DMS153 (cell line): Measurements from ENCODE around the gene SLFN12.
"Not testable (repeated sequence)": the region's sequence is repeated elsewhere in the genome, so short reads cannot be mapped to it uniquely, and the experiment has no call there.

Experiments used
- DNase-seq: peaks from one replicate; lab custom pipeline; 2025; lab: John Stamatoyannopoulos, UW

SLFN12 gene

DNA sequence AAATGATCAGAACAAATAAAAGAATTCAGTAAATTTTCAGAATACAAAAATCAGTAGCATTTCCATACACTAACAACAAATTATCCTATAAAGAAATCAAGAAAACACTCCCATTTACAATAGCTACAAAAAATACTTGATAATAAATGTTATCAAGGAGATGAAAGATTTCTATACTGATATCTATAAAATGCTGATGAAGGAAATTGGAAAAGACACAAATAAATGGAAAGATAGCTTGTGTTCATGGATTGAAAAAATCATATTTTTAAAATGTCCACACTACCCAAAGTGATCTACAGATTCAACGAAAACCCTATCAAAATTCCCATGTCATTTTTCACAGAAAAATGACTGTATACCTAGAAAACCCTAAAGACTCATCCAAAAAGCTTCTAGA is 18.1 kb downstream of the SLFN12 start:
- no peak for DNase-seq

DNA sequence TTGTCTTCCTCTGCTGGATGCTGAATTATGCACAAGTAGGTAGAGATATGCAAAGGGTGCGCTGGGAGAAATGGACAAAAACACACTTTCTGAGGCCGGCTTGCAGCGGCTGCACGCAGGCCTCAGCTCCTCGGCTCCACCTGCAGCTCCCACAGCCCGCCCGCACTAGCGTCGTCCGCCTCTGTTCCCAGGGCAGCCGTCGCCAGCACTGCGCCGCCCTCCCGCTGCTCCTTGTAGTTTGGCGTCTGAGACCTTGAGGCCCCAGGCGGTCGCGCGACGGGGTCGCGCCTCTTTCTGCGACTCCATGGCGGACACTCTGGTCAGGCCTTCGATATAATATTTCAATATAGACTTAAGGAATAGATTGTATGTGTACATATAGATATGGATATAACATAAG is 24.8 kb downstream of the SLFN12 start:
- DNase-seq: no peak

DNA sequence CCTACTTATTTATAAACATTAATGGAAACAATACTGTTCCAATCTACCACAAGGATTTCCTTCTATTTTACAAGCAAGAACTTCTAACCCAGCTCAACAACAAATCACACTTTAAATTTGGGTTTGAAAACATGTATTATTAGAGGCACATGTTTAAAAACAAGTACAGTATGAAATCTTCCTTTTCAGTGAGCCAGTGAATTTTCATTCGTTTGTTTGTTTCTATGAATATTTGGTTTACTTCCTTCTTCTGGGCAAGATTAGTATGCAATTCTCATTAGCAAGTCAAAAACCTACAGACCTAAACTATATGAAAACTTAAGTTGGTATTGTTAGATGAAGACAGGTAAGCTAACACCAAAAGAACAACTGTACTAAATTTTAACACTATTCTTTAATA is 25.7 kb downstream of the SLFN12 start:
- no peak for DNase-seq

DNA sequence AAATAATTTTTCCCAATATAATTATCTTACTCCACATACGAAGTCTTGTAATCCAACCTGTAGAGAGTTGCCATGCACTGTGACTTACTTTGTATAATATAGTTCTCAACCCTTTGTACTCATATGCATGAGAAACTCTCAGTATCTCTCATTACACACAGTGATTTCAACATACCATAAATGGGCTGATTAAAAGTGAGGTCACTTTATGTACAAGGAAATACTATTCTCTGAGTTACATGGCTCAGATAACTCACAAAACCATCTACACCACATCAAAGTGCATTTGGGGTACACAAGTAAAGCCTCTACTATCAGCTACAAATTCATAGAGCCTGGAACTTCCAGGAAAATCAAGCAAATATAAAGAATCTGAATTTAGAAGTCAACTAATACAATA is 27.9 kb downstream of the SLFN12 start:
- DNase-seq: no peak

DNA sequence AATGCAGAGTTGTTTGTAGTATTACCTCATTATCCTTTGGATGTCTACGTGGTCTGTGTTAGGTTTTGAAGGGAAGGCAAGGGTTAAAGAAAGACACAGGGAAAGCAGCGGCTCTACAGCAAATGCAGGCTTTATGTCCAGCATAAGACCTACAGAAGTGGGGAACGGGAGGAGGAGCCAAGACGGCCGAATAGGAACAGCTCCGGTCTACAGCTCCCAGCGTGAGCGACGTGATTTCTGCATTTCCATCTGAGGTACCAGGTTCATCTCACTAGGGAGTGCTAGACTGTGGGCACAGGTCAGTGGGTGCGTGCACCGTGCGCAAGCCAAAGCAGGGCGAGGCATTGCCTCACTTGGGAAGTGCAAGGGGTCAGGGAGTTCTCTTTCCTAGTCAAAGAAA is 38.5 kb downstream of the SLFN12 start:
- DNase-seq: not testable (repeated sequence)

DNA sequence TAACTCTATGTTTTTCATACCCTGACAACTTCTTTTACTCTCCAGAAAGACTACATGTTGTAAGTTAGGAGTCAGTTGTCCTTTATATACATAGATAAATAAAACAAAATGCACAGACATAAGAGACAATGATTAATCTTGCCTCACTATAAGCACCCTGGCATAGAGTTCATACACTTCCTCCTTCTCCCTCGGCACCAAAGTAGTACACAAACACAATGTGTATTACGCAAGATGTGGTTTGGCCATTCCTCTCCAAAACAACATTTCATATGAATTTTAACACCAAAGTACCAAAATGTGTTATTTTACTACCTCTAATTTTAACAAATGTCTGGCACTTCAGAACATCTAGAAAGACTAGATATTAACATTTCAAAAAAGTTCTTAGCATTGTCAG is 41.6 kb downstream of the SLFN12 start:
- no peak for DNase-seq

DNA sequence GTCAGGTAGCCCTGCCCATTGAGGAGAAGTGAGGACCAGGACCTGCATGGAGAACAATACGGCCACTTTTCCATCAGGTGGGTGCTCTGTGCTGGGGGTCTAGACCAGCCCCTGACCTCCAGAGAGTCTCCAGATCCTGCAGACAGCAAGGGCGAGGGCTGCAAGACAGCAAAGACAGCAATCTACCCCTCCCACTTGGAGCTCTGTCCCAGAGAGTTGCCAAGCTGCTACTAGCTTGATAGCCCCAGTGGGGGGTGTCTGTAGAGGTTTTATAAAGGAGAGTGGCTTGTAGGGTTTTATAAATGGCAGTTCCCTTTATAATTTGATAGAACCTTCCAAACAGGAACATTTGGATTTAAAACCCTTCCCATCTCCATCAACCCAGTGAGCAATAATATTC is 42.1 kb downstream of the SLFN12 start:
- no peak for DNase-seq

DNA sequence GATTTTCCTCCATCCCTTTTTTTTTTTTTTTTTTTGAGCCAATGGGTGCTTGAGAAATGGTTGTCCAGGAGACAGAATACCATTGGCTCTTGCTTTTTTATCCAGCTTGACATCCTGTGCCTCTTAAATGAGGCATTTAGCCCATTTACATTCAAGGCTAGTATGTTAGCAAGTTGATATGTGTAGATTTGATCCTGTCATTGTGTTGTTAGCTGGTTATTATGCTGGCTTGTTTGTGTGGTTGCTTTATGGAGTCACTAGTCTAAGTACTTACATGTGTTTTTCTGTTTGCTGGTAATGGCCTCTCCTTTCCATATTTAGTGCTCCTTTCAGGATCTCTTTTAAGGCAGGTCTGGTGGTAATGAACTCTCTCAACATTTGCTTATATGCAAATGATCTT is 44.8 kb downstream of the SLFN12 start:
- no peak for DNase-seq

DNA sequence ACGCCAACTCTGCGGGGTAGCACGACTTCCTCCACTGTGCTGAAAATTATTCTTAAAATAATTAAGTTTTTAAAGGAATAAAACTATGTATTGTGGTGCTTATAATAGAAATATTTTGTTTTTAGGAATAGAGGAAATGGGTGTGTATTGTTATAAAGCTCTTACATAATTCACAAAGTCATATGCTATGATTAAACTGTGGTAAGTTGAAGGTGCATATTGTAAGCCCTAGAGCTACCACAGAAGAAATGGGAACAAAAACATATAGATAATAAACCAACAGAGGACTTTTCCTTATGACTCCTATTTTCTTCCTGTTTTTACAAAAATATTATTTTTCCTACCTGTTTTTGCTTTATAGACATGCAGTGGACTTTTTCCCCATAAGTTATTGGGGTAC is 54.6 kb downstream of the SLFN12 start:
- DNase-seq: no peak

DNA sequence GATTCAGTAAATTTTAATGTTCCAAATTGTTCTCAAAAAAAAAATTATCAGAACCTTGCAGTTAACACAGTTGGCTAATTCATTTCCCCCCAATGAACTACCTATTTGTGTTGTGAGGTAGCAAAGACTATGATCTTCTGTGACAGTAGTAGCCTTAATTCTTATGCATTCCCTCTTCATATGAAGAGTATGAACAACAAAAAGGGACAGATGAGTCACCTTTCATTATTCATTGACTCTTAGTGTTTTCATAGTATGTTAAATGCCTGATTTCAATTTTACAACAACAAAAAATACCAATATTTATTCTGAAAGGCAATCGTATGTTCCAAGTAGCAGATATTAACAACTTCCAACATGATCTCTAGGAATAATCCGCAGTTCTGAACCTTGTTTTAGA is 55.2 kb downstream of the SLFN12 start:
- DNase-seq: no peak

DNA sequence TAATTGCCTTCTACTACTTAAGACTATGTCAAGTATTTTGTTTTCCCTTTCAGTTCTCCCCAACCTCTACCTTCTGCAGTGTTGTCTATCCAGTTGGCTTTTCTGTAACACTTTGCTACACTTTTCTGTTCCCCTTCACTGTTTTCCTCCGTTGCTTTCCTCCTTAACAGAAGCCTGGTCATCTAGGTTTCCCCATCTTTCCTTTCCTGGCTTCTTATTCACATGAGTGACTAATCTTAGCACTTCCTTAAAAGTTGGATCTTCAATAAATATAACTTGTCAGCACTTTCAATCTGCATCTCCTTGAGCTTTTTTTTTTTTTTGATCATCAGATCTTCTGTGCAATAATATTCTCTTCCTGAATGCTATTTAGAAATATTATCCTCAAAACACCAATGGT is 56.1 kb downstream of the SLFN12 start:
- no peak for DNase-seq

DNA sequence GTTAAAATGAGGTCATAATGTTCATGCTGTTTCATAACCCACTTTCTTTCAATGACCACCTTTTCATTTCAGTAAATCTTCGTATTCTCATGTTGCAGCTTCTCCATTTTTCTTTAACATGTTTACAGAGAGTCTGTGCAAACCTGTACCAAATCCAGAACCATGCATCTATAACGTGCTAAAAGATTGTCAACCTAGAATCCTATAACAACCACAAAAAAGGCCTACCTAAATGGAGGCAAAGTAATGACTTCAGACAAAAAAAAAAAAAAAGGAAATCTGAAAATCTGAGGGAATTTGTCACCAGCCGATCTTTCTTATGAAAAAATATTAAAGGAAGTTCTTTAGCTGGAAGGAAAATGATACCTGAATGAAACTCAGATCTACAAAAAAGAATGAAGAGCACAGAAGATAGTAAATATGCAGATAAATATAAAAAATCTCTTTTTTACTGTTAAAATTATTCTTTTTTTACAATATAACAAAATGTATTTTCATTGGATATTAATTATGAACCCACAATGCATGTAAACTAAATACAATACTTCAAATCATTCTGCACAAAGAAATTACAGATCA is 57.4 kb downstream of the SLFN12 start:
- DNase-seq: no peak

DNA sequence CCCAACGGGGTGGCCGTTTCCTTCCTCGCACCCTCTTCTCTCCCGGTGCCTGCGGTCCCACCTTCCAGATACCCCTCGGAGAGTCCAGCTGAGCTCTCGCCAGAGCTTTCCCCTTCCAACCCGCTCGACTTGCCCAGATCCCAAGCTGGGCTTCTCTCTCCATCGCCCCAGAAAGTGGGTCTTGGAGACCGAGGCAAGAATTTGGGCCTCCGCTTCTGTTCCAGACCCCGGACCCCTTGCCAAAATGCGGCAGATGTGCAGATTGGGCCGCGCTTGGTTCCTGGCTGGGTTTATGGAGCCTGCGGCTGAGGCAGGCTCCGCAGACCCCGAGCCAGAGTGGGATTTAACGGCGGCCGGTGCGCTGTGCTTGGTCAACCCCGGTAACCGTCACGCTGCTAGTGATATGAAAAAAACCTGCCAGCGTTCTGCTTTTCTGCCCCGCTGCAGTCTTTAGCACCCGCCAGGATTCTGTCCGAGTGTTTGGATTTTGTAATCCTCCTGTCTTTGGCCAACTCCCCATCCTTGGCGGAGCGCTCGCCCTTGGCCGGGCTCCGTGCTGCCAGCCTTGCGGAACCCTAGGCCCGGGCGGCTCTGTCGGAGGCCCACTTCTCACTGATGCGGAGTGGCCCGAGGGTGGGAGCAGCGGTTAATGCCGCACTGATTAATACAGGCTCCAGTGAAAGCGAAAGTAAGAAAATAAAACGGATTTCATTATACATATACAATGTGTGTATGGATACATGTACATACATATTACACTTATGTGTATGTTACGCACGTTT is 58.1 kb downstream of the SLFN12 start:
- DNase-seq: peak; percentile 35

DNA sequence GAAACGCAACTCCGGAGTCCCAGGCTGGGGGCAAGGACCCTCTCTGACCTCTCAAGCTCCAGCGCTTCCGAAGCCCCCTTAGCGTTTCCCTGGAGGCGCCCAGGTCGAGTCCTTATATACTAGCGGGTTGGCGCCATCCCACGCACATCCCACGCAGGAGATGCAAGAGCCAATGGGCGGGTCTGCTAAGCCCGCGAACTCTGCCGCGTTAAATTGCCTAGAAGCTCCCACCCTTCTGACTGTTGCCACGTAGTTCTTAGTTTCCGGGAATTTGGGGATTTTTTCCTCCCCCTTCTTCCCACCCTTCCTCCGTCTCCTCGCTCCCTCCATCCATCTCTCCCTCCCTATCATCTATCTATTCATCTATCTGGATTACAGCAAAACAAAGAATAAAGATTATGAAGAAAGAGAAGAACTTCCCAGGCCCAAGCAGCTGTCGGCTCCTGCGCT is 58.7 kb downstream of the SLFN12 start, which contains the start of gene SLFN11:
TSS of gene SLFN11 (minus strand) at position 88 of the 450 bp plus-strand sequence. CDS start 9,814 bp downstream, outside the sequence.
- peak; percentile 91 for DNase-seq

DNA sequence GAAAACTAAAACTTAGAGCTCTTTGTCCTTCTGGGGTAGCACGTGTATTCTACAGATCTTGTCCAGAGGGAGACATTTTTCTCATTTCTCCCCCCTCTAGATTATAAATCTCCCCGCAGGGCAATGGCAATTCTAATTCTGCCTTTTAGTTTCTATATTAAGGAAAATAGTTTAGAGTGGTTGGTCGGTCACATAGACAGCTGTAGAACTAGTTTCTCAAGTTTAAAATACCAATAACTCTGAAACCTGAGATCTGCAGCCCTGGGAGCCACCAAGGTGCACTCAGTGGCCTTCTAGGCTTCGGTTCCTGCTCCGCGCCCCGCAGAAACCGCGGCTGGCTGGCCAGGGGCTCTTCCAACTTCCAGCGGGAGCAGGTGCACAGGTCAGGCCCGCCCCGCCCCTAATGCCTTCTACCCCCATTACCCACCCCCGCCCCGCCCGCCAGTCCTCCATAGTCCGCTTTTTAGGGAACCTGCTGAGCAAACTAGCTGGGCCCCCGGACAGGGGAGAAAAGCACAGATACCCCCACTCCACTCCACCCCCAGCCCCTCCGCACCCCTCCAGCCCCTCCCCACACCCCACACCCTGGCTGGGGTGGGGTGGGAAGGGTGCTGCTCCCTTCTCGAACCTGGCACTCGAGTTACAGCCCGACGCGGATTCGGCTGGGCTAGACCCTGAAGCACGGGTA is 59.3 kb downstream of the SLFN12 start:
- no peak for DNase-seq

DNA sequence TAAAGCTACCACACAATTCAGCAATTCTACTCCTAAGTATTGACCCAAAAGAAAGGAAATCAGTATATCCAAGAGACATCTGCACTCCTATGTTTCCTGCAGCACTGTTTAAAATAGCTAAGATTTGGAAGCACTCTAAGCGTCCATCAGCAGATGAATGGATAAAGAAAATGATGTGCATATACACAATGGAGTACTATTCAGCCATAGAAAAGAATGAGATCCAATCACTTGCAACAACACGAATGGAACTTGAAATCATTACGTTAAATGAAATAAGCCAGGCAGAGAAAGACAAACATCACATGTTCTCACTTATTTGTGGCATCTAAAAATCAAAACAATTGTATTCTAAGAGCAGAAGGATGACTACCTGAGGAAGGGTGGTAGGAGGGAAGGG is 60.4 kb downstream of the SLFN12 start:
- DNase-seq: no peak

DNA sequence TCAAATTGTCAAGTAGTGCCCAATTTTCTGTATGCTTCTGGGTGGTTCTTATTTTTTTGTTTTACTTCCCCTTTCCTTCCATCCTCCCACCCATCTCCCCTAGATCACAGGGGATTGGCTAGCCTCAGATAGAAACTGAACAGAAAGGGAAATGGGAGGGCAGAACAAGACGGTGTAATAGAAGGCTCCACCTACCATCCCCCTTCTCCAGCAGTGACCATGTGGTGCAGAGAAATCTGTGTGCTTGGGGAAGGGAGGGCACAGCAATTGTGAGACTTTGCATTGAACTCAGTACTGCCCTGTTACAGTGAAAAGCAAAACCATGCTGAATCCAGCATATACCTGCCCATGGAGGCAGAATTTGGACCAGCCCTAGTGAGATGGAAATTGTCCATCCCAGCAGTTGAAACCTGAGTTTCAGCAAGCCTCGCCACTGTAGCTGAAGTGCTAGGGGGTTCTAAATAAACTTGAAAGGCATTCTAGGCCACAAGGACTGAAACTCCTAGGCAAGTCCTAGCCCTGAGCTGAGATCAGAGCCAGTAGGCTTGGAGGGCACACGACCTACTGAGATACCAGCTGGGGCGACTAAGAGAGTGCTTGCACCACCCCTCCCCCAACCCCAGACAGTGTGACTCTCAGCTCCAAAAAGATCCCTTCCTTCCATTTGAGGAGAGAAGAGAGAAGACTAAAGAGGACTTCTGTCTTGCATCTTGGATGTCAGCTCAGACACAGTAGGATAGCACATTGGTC is 64.0 kb downstream of the SLFN12 start:
- no peak for DNase-seq

DNA sequence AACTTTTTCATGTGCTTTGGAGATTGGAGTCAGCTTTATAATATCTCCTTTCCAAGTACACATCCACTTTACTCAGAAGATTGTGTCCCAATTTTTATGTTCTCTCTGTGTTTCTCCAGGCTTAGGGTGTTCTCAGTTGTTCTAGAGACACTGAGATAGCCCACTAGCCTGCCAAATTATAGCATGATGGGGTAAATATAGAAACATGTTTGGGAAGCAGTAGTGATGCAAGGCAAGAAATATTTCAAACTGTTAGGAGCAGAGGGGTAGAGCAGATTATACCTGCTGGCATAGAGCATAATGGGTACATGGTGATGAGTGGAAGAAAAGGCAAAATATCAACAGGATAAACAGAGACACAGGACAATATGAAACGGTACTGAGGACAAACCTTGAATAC is 71.3 kb downstream of the SLFN12 start:
- no peak for DNase-seq
